Stimulated activated naive CD8-positive, alpha-beta T cell treated with anti-CD3 and anti-CD28 coated beads, Interleukin-15, amount 100 ng/mL, for 72 hours (primary cell): Measurements from ENCODE around the gene CERS5.

Experiments
- ATAC-seq: fragments of 150-1000 bp; cut with Tn5 transposase; 2 replicates; pipeline ENCODE4 v1.10.0; 2021; ENCODE audit warnings: mild to moderate bottlenecking, moderate library complexity
- DNase-seq, 2 donors: peaks; one replicate each; pipeline ENCODE4 v3.0.0; 2021 to 2022
- H3K27ac Mint-ChIP-seq, 2 donors: one replicate each; pipeline ENCODE4 v1.8.0; 2022; ENCODE audit warnings: mild to moderate bottlenecking in 2 of 2, mixed read lengths in 2 of 2, moderate library complexity in 2 of 2
- H3K27me3 Mint-ChIP-seq: one replicate; pipeline ENCODE4 v1.8.0; 2022; ENCODE audit warnings: mixed read lengths
- H3K4me1 Mint-ChIP-seq: one replicate; pipeline ENCODE4 v1.8.0; 2022; ENCODE audit warnings: mild to moderate bottlenecking, mixed read lengths
- H3K4me3 Mint-ChIP-seq, 2 donors: one replicate each; pipeline ENCODE4 v1.8.0; 2022; ENCODE audit warnings: mild to moderate bottlenecking in 2 of 2, mixed read lengths in 2 of 2, moderate library complexity in 1 of 2
- H3K9me3 Mint-ChIP-seq, 2 donors: one replicate each; pipeline ENCODE4 v1.8.0; 2022; ENCODE audit warnings: mixed read lengths in 2 of 2

Gene CERS5

GRCh38 chr12:50104417-50105366, 62.5 kb downstream of the CERS5 start:
- no peak overlapping the region for H3K27ac Mint-ChIP-seq
- ATAC-seq = no peak
- peaks cover 8% of the 10 kb centered on the region for H3K27me3 Mint-ChIP-seq
- H3K4me3 Mint-ChIP-seq = no peak overlapping the region
- peaks cover 25% of the 10 kb centered on the region for H3K4me1 Mint-ChIP-seq
- no peak for DNase-seq
- no peaks in the 10 kb centered on the region for H3K9me3 Mint-ChIP-seq

GRCh38 chr12:50103767-50104321, 63.3 kb downstream of the CERS5 start, which contains the start of gene GPD1:
TSS of gene GPD1 (plus strand) at chr12:50104008. CDS start at chr12:50104051, 43 bp downstream.
- Mint-ChIP-seq H3K27ac (peak within 1 kb of the TSS in 1 of 2 donors; percentile 31), H3K4me3 (no peak within 1 kb of the TSS), H3K4me1 (peaks cover 18% of the 10 kb centered on the region), H3K27me3 (peaks cover 8% of the 10 kb centered on the region), H3K9me3 (no peaks in the 10 kb centered on the region)
- ATAC-seq (peak; percentile 54), DNase-seq (no peak)

- no peak overlapping the region for H3K27ac Mint-ChIP-seq
Measured at GRCh38 chr12:50103351-50103750, 63.8 kb downstream of the CERS5 start.

DNA sequence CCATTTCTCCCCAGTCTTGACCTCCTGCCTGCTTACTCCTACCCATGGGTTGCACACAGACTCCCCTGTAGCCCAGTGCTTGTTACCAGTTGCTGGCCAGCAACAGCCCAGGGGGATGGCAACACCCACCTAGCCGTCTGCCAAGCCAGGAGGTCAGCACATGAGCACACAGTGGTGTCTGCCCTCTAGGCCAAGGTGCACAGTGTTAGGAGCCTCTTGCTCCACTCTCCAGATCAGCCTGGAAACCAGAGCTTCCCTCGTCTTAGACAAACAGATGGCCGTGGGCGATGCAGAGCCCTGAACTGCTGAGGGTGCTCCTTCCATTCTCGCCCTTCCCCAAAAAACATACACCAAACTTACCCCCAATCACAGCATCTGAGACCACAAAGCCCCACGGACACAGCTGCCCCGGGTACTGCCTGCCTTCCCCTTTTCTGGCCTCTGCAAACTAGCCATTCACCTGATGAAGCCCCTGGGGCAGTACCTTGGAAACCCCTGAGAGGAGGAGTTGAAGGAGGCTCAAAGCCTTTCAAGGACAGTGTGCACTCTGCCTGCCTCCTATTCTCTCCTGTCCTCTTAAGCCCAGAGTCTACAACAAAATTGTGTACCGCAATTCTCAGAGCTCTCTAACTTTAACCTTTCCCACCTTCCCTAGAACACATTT, 64.4 kb downstream of the CERS5 start:
- Mint-ChIP-seq H3K4me3 (no peak overlapping the region), H3K9me3 (no peaks in the 10 kb centered on the region), H3K4me1 (peaks cover 18% of the 10 kb centered on the region), H3K27ac (no peak overlapping the region), H3K27me3 (peaks cover 8% of the 10 kb centered on the region)
- no peak for ATAC-seq
- DNase-seq = no peak

More at GRCh38 chr12:50103351-50103750, 63.8 kb downstream of the CERS5 start:
- H3K4me3 Mint-ChIP-seq = no peak overlapping the region
- H3K9me3 Mint-ChIP-seq = no peaks in the 10 kb centered on the region
- no peak for ATAC-seq
- DNase-seq = no peak
- peaks cover 8% of the 10 kb centered on the region for H3K27me3 Mint-ChIP-seq
- peaks cover 18% of the 10 kb centered on the region for H3K4me1 Mint-ChIP-seq

DNA sequence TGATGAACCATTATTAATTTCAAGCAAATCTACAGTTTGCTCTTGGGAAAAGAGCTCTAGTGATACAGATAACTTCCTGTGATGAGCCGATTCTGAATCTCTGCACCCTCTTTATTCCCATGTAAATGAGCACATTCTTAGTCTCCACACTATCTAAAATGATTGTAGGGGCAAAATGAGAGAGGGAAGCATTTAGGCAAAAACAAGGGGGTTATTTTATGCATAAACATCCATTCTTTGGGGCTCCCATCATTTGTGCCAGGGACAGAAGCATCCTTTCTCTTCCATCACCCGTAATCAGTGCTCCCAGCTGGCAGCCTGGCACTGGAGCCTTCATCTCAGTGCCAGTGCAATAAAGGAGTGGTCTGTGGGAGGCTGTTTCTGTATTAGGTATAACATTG, 65.0 kb downstream of the CERS5 start:
- Mint-ChIP-seq H3K9me3 (no peaks in the 10 kb centered on the region), H3K4me1 (peaks cover 18% of the 10 kb centered on the region), H3K27ac (no peak overlapping the region), H3K4me3 (no peak overlapping the region), H3K27me3 (peaks cover 8% of the 10 kb centered on the region)
- no peak for DNase-seq
- no peak for ATAC-seq

GRCh38 chr12:50101663-50102062, 65.5 kb downstream of the CERS5 start:
- Mint-ChIP-seq H3K4me1 (peaks cover 18% of the 10 kb centered on the region), H3K27ac (no peak overlapping the region), H3K27me3 (peaks cover 8% of the 10 kb centered on the region), H3K9me3 (no peaks in the 10 kb centered on the region), H3K4me3 (no peak overlapping the region)
- ATAC-seq (no peak), DNase-seq (no peak)

- Mint-ChIP-seq H3K9me3 (no peaks in the 10 kb centered on the region), H3K27ac (no peak overlapping the region), H3K27me3 (peaks cover 8% of the 10 kb centered on the region), H3K4me1 (peaks cover 18% of the 10 kb centered on the region), H3K4me3 (no peak overlapping the region)
- no peak for DNase-seq
- no peak for ATAC-seq
Measured at GRCh38 chr12:50100561-50100960, 66.6 kb downstream of the CERS5 start.

DNA sequence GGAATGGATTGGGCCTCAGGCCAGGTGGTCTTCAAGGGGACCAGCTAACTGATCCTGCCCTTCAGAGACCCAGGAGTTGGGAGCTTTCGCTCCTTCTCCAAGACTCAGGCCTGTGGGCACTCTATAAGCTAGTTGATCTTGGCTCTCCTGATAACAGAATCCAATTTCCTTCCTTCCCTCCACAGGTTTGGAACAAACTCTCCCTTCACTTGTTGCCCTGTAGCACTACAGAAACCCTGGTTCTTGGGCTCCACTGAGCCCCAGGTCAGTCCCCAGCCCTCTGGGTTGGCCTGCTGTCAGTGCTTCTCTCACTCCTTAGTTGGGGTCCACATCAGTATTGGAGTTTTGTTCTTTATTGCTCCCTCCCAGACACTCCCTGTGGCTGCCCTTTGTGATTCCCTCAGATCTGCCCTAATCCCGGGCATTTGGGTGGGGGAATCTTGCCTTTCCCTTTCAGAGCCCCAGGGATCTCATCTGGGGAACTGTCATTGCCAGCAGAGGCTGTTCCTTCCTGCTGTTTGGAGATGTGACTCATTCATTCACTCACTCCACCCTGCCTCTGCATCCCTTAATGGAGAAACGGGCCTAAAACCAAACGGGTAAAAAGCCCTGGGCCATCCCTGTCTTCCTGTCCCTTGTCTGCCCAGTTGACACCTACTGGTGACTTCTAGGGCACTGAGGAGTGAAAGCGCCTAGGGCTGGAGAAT, 67.7 kb downstream of the CERS5 start:
- peaks cover 7% of the 10 kb centered on the region for H3K27me3 Mint-ChIP-seq
- peak overlapping the region in 1 of 2 donors; percentile 19 for H3K27ac Mint-ChIP-seq
- ATAC-seq (no peak), DNase-seq (no peak)
- H3K4me3 Mint-ChIP-seq = no peak overlapping the region
- peaks cover 18% of the 10 kb centered on the region for H3K4me1 Mint-ChIP-seq
- H3K9me3 Mint-ChIP-seq = no peaks in the 10 kb centered on the region

DNA sequence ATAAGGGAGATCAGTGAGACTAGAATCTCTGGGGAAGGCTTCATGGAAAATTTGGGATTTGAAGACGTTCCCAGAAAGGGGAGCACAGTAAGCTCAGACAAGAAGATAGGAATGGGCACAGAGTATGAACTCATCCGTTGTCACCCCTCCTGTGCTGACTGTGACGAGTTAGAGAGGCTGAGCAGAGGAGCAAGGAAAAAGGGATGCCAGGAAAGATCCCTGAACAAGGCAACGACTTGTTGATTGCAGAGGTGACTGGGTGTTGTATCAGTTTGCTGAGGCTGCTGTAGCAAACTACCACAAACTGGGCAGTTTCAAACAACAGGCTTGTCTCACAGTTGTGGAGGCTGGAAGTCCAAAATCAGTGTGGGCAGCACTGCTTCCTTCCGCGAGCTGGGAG, 69.2 kb downstream of the CERS5 start:
- H3K4me1 Mint-ChIP-seq = peaks cover 4% of the 10 kb centered on the region
- DNase-seq (no peak), ATAC-seq (no peak)
- peak overlapping the region in 1 of 2 donors; percentile 31 for H3K27ac Mint-ChIP-seq
- no peaks in the 10 kb centered on the region for H3K27me3 Mint-ChIP-seq
- no peaks in the 10 kb centered on the region for H3K9me3 Mint-ChIP-seq
- no peak overlapping the region for H3K4me3 Mint-ChIP-seq

DNA sequence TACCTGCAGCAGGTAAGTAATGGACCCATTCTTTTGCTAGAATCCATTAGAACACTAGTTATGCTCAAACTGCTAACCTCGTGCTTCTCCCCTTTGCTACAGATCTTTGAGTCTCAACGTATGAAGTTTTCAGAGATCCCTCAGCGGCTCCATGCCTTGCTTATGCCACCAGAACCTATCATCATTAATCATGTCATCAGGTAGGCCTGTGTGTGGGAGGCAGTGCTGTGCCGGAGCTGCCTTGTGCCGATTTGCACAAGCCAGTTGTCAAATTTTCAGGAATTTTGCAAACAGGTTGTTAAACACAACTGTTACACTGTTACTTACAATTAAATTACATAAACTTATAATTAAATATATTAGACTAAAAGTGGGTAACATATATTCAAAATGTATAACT, 76.8 kb downstream of the CERS5 start:
- Mint-ChIP-seq H3K27ac (no peak overlapping the region), H3K27me3 (no peaks in the 10 kb centered on the region), H3K4me3 (no peak overlapping the region), H3K4me1 (peaks cover 36% of the 10 kb centered on the region), H3K9me3 (no peaks in the 10 kb centered on the region)
- ATAC-seq (no peak), DNase-seq (no peak)

GRCh38 chr12:50089730-50090129, 77.4 kb downstream of the CERS5 start:
- ATAC-seq (no peak), DNase-seq (no peak)
- Mint-ChIP-seq H3K4me3 (no peak overlapping the region), H3K9me3 (no peaks in the 10 kb centered on the region), H3K27me3 (no peaks in the 10 kb centered on the region), H3K4me1 (peaks cover 37% of the 10 kb centered on the region), H3K27ac (no peak overlapping the region)

GRCh38 chr12:50088577-50089335, 78.4 kb downstream of the CERS5 start:
- Mint-ChIP-seq H3K4me1 (peaks cover 38% of the 10 kb centered on the region), H3K27me3 (no peaks in the 10 kb centered on the region), H3K4me3 (peak overlapping the region in 1 of 2 donors; percentile 20), H3K27ac (peak overlapping the region in 1 of 2 donors; percentile 4), H3K9me3 (no peaks in the 10 kb centered on the region)
- ATAC-seq = peak; percentile 57
- peak; percentile 41 to 58 for DNase-seq

DNA sequence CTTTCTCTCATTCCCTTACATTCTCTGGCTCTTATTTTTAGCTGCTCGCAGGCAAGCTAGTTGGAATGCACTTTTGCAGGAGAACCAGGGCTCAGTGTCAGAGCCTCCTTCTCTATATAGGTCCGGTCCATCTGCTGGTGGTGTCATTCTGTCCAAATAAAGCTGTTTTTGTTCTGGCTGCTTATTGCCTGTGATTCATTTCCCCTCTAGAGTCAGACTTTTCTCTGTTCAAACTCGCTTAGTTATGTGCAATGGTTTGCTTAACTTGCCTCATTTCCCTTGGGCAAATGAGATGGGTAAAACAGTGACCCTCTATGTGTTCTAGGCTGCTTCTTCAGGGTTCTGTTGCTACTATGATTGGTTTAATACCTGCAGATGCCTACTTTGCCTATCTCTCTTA, 79.2 kb downstream of the CERS5 start:
- ATAC-seq (no peak), DNase-seq (no peak)
- H3K27me3 Mint-ChIP-seq = no peaks in the 10 kb centered on the region
- H3K4me3 Mint-ChIP-seq = no peak overlapping the region
- H3K27ac Mint-ChIP-seq = peak overlapping the region; percentile 12 to 41
- no peaks in the 10 kb centered on the region for H3K9me3 Mint-ChIP-seq
- peaks cover 44% of the 10 kb centered on the region for H3K4me1 Mint-ChIP-seq

GRCh38 chr12:50087151-50087550, 80.0 kb downstream of the CERS5 start:
- H3K27ac Mint-ChIP-seq = no peak overlapping the region
- no peaks in the 10 kb centered on the region for H3K27me3 Mint-ChIP-seq
- peaks cover 44% of the 10 kb centered on the region for H3K4me1 Mint-ChIP-seq
- DNase-seq = no peak
- no peak for ATAC-seq
- H3K4me3 Mint-ChIP-seq = no peak overlapping the region
- H3K9me3 Mint-ChIP-seq = no peaks in the 10 kb centered on the region

DNA sequence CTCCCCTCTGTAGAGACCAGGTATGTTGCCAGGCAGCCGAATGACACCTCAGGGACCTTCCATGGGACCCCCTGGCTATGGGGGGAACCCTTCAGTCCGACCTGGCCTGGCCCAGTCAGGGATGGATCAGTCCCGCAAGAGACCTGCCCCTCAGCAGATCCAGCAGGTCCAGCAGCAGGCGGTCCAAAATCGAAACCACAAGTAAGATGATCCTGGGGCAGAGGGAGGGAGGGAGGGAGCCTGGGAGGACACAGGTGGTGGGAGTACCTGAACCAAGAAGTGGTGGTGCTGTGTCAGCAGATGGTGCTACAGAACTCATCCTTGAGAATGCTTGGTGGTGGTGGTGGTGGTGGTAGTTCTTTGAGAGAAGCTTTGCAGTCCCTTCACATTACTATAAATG, 81.0 kb downstream of the CERS5 start:
- no peak overlapping the region for H3K27ac Mint-ChIP-seq
- H3K27me3 Mint-ChIP-seq = no peaks in the 10 kb centered on the region
- no peaks in the 10 kb centered on the region for H3K9me3 Mint-ChIP-seq
- H3K4me3 Mint-ChIP-seq = peak overlapping the region; percentile 92 to 97
- no peak for DNase-seq
- no peak for ATAC-seq
- peaks cover 49% of the 10 kb centered on the region for H3K4me1 Mint-ChIP-seq
